ENCODE results near the gene ZNF609.
"Not testable (repeated sequence)": the region's sequence is repeated elsewhere in the genome, so short reads cannot be mapped to it uniquely, and the experiment has no call there.

Gene ZNF609

GRCh38 chr15:64630396-64631107, 170.2 kb downstream of the ZNF609 start:
- DNase-seq (ENCODE audit: extremely low read depth, low read depth), result no peak
- TF ChIP-seq, protein P1, sequence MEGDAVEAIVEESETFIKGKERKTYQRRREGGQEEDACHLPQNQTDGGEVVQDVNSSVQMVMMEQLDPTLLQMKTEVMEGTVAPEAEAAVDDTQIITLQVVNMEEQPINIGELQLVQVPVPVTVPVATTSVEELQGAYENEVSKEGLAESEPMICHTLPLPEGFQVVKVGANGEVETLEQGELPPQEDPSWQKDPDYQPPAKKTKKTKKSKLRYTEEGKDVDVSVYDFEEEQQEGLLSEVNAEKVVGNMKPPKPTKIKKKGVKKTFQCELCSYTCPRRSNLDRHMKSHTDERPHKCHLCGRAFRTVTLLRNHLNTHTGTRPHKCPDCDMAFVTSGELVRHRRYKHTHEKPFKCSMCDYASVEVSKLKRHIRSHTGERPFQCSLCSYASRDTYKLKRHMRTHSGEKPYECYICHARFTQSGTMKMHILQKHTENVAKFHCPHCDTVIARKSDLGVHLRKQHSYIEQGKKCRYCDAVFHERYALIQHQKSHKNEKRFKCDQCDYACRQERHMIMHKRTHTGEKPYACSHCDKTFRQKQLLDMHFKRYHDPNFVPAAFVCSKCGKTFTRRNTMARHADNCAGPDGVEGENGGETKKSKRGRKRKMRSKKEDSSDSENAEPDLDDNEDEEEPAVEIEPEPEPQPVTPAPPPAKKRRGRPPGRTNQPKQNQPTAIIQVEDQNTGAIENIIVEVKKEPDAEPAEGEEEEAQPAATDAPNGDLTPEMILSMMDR (IDR thresholded peaks at IDR 0.05; ENCODE audit: low read depth, low read length), result no peak

- not testable (repeated sequence) for DNase-seq (ENCODE audit: extremely low read depth, low read depth)
Measured at GRCh38 chr15:64632639-64633038, 172.3 kb downstream of the ZNF609 start.

DNA sequence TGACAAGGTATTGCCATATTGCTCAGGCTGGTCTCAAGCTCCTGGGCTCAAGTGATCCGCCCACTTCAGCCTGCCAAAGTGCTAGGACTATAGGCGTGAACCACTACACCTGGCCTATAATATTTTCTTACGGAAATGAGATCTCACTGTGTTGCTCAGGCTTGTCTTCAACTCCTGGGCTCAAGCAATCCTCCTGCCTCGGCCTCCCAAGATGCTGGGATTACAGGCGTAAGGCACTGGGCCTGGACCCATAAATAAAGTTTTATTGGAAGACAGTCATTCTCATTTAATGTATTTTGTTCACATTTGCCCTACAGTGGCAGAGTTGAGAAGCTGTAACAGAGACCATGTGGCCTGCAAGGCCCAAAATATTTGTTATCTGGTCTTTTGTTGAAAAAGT, 173.0 kb downstream of the ZNF609 start:
- DNase-seq (ENCODE audit: extremely low read depth, low read depth), result no peak
- TF ChIP-seq, protein P1 (IDR thresholded peaks at IDR 0.05; ENCODE audit: low read depth, low read length), result no peak

DNA sequence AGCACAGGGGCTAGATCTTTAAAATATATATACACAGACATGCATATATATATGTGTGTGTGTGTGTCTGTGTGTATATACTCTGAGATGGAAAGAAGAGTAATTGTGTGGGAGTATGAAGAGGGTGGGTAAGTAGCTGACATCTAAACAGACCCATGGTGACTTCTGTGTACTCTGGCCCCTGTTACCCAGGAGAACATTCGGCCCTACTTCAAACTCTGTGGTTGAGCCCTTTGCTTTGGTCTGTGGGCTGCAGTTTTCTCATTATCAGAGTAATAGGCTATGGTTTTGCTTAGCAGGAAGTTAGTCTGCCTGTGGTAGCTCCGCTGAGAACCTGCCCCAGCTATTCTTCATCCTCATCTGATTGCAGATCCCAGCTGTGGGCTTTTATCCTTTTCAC, 173.6 kb downstream of the ZNF609 start:
- TF ChIP-seq, protein P1 (IDR thresholded peaks at IDR 0.05; ENCODE audit: low read depth, low read length), result no peak
- DNase-seq (ENCODE audit: extremely low read depth, low read depth), result no peak

GRCh38 chr15:64634576-64635498, 174.5 kb downstream of the ZNF609 start:
- TF ChIP-seq, protein P1 (IDR thresholded peaks at IDR 0.05; ENCODE audit: low read depth, low read length), result no peak
- no peak for DNase-seq (ENCODE audit: extremely low read depth, low read depth)

DNA sequence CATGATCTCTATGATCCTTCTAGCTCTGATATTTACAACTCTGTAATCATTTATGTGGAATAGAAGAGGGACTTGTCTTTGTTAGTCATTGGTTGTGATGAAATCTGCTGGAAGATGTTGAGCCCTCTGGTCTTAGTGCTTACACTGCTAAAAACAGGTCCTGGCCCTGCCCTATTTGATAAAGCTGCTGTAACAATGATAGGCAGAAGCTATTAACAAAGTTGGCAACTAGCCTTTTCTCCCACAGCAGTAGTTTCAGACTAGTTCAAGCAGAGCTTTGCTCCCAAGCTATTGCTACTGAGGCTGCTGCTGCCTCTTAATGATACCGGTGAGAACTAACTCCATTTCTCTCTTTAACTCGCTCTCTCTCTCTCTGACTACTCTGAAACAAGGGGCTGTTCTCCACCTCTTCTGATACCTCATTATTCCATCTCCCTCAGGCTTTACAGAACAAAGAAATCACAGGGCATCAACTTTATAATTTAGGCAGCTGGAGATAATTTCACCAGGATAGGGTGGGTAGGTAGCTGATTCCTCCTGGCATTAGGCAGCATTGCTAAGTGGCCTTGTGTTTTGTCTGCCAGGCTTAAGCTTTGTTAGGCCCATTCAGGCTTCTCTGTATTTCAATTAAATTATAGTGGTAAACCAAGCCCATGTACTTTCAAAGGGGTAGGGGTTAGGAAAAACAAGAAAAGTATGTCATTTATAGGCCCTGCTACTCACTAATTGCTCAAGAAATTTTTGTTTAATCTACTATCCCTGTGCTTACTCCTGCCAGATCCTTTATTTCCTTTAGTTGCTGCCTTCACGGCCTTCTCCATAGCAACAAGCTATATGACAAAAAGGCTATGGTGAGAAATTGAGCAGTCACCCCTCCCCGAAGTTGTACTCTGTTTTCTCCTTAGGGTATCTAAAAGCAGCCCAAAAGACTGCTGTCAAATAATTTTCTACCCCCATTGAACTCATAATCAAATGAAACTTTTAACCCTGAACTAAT, 175.4 kb downstream of the ZNF609 start:
- peak; percentile 57 for DNase-seq (ENCODE audit: extremely low read depth, low read depth)
- TF ChIP-seq, protein P1 (IDR thresholded peaks at IDR 0.05; ENCODE audit: low read depth, low read length), result no peak

DNA sequence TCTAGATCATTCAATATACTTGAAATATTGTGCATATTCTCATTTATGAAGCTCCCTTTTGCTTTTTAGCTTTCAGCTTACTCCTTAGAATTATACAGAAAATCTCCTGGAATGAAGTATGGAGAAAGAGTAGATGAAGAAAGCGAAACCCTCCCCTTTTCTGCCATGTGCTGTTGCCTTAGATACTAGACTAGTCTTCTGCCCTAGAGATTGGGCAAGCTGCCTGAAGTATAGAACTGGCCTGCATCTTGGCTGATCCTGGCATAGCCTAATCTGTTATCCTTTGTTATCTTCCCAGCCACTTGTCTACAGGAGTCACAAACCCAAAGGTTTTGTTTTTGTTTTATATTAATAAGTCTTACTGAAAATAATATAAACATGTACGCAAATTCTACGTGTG, 176.2 kb downstream of the ZNF609 start:
- DNase-seq (ENCODE audit: extremely low read depth, low read depth), result no peak
- TF ChIP-seq, protein P1 (IDR thresholded peaks at IDR 0.05; ENCODE audit: low read depth, low read length), result no peak
